ENCODE results near the gene MAP1LC3A.

DNA sequence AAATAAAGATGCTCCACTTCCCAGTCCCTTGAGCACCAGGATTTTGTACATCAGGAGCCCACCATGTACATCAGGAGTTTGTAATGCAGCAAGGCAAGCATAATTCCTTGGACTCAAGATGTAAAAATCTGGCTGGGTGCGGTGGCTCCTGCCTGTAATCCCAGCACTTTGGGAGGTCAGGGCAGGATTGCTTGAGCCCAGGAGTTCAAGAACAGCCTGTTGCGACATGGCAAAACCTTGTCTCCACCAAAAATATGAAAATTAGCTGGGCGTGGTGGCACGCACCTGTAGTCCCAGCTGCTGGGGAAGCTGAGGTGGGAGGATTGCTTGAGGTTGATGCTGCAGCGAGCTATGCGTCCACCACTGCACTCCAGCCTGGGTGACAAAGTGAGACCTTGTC lies 16.1 kb upstream of the MAP1LC3A start:
- TF ChIP-seq, protein P1, sequence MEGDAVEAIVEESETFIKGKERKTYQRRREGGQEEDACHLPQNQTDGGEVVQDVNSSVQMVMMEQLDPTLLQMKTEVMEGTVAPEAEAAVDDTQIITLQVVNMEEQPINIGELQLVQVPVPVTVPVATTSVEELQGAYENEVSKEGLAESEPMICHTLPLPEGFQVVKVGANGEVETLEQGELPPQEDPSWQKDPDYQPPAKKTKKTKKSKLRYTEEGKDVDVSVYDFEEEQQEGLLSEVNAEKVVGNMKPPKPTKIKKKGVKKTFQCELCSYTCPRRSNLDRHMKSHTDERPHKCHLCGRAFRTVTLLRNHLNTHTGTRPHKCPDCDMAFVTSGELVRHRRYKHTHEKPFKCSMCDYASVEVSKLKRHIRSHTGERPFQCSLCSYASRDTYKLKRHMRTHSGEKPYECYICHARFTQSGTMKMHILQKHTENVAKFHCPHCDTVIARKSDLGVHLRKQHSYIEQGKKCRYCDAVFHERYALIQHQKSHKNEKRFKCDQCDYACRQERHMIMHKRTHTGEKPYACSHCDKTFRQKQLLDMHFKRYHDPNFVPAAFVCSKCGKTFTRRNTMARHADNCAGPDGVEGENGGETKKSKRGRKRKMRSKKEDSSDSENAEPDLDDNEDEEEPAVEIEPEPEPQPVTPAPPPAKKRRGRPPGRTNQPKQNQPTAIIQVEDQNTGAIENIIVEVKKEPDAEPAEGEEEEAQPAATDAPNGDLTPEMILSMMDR (IDR thresholded peaks at IDR 0.05; ENCODE audit: low read depth, low read length): no peak
- TF ChIP-seq, protein P2, sequence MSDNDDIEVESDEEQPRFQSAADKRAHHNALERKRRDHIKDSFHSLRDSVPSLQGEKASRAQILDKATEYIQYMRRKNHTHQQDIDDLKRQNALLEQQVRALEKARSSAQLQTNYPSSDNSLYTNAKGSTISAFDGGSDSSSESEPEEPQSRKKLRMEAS (IDR thresholded peaks at IDR 0.05; ENCODE audit: low read depth, low read length): no peak
- no peak for TF ChIP-seq POLR2A (IDR thresholded peaks at IDR 0.05; ENCODE audit: extremely low read depth, insufficient read length)
- TF ChIP-seq MYC (IDR thresholded peaks at IDR 0.05; ENCODE audit: low read depth, low read length): no peak
